ENCODE data around the gene NUP98. TPM values are rescaled to one million over a fixed set of nuclear protein-coding genes. Genes with fewer than 3 reads are reported as not detected.
A peak's percentile ranks its signal among the peaks of the same experiment; 100 is the strongest.

Gene NUP98
- total and polyA plus RNA-seq, 5 donors = 22.9 to 55.9 (median 42.7) TPM

DNA sequence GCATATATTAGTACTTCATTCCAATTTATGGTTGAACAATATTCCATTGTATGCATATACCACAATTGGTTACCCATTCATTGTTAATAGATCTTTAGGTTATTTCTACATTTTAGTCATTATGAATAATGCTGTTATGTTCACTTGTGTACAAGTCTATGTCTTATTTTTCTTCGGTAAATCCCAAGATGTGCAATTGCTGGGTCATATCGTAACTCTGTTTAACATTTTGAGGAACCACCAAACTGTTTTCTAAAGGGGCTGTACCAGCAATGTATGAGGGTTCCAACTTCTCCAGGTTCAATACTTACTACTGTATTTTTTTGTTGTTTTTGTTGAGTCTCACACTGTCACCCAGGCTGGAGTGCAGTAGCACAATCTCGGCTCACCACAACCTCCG, 33.1 kb downstream of the NUP98 start:
- Histone ChIP-seq H3K4me3 (ENCODE audit: low read length) (no peak overlapping the region), H3K4me1 (ENCODE audit: control insufficient read depth, insufficient read depth, low read length) (no peaks in the 10 kb centered on the region), H3K9me3 (ENCODE audit: control insufficient read depth, low read length) (no peaks in the 10 kb centered on the region), H3K27ac (ENCODE audit: low read length) (no peak overlapping the region), H3K27me3 (ENCODE audit: control insufficient read depth, insufficient read depth) (no peaks in the 10 kb centered on the region)
- ATAC-seq (no peak), DNase-seq (no peak)
- intact Hi-C loops (cut with DNase I) = loop anchor here in 1 of 4 donors (10.0 kb wide), 1 partner anchor 49 kb away; no protein-coding TSS in a partner anchor
- 97% methylated on average over 4 of the region's 4 CpGs for WGBS

DNA sequence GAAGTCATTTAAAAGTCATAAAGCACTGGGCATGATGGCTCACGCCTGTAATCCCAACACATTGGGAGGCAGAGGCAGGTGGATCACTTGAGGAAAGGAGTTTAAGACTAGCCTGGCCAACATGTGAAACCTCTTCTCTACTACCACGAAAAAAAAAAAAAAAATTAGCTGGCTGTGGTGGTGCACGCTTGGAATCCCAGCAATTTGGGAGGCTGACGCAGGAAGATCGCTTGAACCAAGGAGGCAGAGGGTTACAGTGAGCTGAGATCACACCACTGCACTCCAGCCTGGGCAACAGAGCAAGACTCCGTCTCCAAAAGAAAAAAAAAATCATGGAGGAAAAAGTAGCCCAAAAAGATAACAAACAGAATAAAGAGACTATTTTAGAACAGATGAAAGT, 42.2 kb downstream of the NUP98 start:
- intact Hi-C loops (cut with DNase I) = no loop called here
- ATAC-seq (no peak), DNase-seq (no peak)
- H3K27ac ChIP-seq (ENCODE audit: low read length) = no peak overlapping the region
- WGBS = 95% methylated on average over 6 of the region's 6 CpGs
- no peaks in the 10 kb centered on the region for H3K27me3 ChIP-seq (ENCODE audit: control insufficient read depth, insufficient read depth)
- no peak overlapping the region for H3K4me3 ChIP-seq (ENCODE audit: low read length)
- H3K4me1 ChIP-seq (ENCODE audit: control insufficient read depth, insufficient read depth, low read length) = no peaks in the 10 kb centered on the region
- no peaks in the 10 kb centered on the region for H3K9me3 ChIP-seq (ENCODE audit: control insufficient read depth, low read length)

DNA sequence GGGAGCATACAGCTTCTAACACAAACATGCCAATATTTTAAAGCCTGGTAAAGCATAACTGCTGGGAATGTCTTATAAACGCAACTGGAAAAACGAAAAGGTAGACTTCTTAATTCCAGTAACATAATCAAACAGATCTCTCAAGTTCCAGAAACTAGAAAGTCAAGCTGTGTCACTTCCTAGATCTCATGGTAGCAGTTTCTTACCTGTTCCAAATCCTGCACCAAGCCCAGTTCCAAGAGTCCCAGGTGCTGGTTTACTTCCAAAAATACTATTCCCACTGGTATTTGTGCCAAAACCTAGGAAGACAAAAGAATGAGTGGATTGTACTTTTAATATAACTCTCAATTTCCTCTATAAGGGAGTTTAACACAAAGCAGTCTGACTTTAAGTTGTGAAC, 44.2 kb downstream of the NUP98 start:
- intact Hi-C loops (cut with DNase I) = no loop called here
- Histone ChIP-seq H3K4me1 (ENCODE audit: control insufficient read depth, insufficient read depth, low read length) (no peaks in the 10 kb centered on the region), H3K27me3 (ENCODE audit: control insufficient read depth, insufficient read depth) (no peaks in the 10 kb centered on the region), H3K4me3 (ENCODE audit: low read length) (no peak overlapping the region), H3K27ac (ENCODE audit: low read length) (no peak overlapping the region), H3K9me3 (ENCODE audit: control insufficient read depth, low read length) (no peaks in the 10 kb centered on the region)
- DNase-seq = no peak
- 95% methylated on average over 2 of the region's 2 CpGs for WGBS
- ATAC-seq = no peak

DNA sequence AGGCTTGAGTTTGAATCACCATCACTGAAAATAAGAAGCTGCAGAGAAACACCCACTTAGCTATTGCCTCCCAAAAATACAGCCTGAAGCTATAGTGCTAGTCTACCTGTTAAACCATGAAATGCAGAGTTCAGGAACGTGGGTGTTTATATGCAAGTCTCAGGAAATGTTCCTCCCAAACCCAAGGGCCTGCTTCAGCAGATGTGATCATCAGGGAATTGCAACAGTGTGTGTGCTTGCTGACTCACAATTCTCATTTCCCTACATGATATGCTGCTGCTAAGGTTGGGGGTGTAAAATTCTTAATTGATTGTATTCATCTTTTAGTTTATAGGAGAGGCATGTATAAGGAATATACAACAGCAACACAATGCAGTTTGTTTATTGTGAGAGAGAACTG, 49.6 kb downstream of the NUP98 start:
- WGBS = 65% methylated on average over 1 of the region's 1 CpG
- Histone ChIP-seq H3K9me3 (ENCODE audit: control insufficient read depth, low read length) (no peaks in the 10 kb centered on the region), H3K27me3 (ENCODE audit: control insufficient read depth, insufficient read depth) (no peaks in the 10 kb centered on the region), H3K4me3 (ENCODE audit: low read length) (no peak overlapping the region), H3K27ac (ENCODE audit: low read length) (no peak overlapping the region), H3K4me1 (ENCODE audit: control insufficient read depth, insufficient read depth, low read length) (no peaks in the 10 kb centered on the region)
- ATAC-seq (no peak), DNase-seq (no peak)
- intact Hi-C loops (cut with DNase I) = no loop called here

DNA sequence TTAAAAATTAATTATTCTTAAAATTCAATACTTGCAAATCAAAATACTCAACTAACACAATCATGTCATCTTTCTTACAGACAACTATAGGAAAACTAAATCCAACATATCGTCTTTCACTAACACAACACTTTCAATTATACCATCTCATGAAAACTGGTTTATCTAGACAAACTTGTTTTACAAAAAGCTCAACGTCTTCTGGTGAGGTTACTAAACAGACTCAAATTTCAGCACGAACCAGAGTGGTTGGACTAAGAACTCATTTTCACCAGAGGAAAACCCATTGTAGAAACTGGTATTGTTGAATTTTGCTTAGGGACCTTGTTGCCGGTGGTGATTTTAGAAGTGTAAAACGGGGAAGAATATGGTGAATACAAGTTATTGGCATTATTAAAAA, 52.2 kb downstream of the NUP98 start:
- Histone ChIP-seq H3K9me3 (ENCODE audit: control insufficient read depth, low read length) (no peaks in the 10 kb centered on the region), H3K27me3 (ENCODE audit: control insufficient read depth, insufficient read depth) (no peaks in the 10 kb centered on the region), H3K4me3 (ENCODE audit: low read length) (no peak overlapping the region), H3K4me1 (ENCODE audit: control insufficient read depth, insufficient read depth, low read length) (no peaks in the 10 kb centered on the region), H3K27ac (ENCODE audit: low read length) (no peak overlapping the region)
- no peak for ATAC-seq
- DNase-seq = no peak
- intact Hi-C loops (cut with DNase I) = no loop called here
- 91% methylated on average over 5 of the region's 5 CpGs for WGBS

DNA sequence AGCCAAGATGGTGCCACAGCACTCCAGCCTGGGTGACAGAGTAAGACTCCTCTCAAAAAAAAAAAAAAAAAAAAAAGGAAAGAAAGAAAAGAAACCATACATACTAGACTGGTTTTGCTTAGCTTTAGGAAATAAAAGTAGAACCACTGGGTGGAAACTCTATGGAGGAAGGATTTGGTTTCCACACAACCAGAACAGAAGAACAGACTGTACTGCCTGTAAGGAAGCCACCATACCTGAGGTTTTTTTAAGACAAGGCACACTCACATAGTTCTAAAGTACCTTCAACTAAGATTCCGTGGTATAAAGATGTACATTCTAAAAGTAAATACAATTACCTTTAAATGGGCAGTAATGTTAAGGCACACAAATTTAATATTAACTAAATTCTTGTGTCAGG, 58.6 kb downstream of the NUP98 start:
- intact Hi-C loops (cut with DNase I) = no loop called here
- no peak overlapping the region for H3K4me3 ChIP-seq (ENCODE audit: low read length)
- ATAC-seq = no peak

DNA sequence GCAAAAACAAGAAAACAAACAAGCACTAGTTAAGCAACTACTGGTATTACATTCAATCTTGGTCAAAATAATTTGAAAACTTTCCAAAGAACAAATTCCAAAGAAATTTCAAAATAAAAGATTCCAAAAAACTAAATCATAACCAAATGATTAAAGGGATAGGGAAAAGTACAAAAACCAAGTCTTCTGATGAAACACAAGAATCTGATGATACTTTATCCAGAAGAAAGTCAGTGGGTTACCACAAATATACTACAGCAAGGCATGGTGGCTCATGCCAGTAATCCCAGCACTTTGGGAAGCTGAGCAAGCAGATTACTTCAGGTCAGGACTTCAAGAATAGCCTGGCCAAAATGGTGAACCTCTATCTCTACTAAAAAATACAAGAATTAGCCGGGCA, 59.1 kb downstream of the NUP98 start:
- Histone ChIP-seq H3K4me3 (ENCODE audit: low read length) (no peak overlapping the region), H3K27ac (ENCODE audit: low read length) (peak overlapping the region; percentile 27), H3K27me3 (ENCODE audit: control insufficient read depth, insufficient read depth) (no peaks in the 10 kb centered on the region), H3K4me1 (ENCODE audit: control insufficient read depth, insufficient read depth, low read length) (no peaks in the 10 kb centered on the region), H3K9me3 (ENCODE audit: control insufficient read depth, low read length) (no peaks in the 10 kb centered on the region)
- ATAC-seq = no peak
- DNase-seq = no peak
- intact Hi-C loops (cut with DNase I) = no loop called here
- 95% methylated on average over 1 of the region's 1 CpG for WGBS

More for the DNA sequence above, 58.6 kb downstream of the NUP98 start:
- WGBS = 100% methylated on average over 1 of the region's 1 CpG
- H3K27me3 ChIP-seq (ENCODE audit: control insufficient read depth, insufficient read depth) = no peaks in the 10 kb centered on the region
- H3K27ac ChIP-seq (ENCODE audit: low read length) = no peak overlapping the region
- DNase-seq = no peak
- no peaks in the 10 kb centered on the region for H3K9me3 ChIP-seq (ENCODE audit: control insufficient read depth, low read length)
- H3K4me1 ChIP-seq (ENCODE audit: control insufficient read depth, insufficient read depth, low read length) = no peaks in the 10 kb centered on the region

DNA sequence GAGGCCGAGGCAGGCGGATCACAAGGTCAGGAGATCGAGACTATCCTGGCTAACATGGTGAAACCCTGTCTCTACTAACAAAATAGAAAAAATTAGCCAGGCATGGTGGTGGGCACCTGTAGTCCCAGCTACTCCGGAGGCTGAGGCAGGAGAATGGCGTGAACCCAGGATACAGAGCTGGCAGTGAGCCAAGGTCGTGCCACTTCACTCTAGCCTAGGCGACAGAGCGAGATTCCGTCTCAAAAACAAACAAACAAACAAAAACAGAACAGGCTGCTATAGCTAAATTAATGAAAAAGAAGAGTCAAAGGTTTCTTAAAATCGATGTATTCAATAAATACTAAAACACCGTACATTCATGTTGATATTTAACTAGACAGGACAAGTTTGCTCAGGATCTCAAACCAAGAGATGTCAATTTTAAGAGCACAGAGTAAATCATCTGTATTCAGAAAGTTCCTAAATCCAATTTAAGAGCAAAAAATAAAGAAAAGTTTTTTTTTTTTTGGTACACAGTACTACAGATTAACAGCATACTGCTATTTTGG, 59.9 kb downstream of the NUP98 start:
- 95% methylated on average over 11 of the region's 11 CpGs for WGBS
- intact Hi-C loops (cut with DNase I) = no loop called here
- no peaks in the 10 kb centered on the region for H3K27me3 ChIP-seq (ENCODE audit: control insufficient read depth, insufficient read depth)
- no peak for ATAC-seq
- no peak overlapping the region for H3K27ac ChIP-seq (ENCODE audit: low read length)
- H3K4me1 ChIP-seq (ENCODE audit: control insufficient read depth, insufficient read depth, low read length) = no peaks in the 10 kb centered on the region
- peak in 1 of 3 donors; percentile 51 for DNase-seq
- H3K9me3 ChIP-seq (ENCODE audit: control insufficient read depth, low read length) = no peaks in the 10 kb centered on the region
- H3K4me3 ChIP-seq (ENCODE audit: low read length) = no peak overlapping the region

DNA sequence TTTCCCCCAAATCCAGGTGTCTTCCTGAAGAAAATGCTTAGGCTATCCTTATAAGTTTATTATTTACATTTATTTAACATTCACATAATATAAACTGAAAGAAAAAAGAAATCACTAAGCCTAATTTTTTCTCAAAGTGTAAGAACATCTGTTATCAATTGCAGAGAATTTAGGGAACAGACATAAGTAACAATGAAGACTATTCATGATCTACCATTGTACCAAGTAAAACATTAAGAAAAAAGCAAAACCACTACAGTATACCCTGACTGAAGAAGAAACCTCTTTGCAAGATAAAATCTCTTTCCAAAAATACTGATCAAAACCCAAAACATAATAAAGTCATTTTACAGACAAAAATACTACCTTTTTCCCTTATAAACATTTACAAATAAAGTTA, 60.5 kb downstream of the NUP98 start:
- Histone ChIP-seq H3K4me3 (ENCODE audit: low read length) (no peak overlapping the region), H3K9me3 (ENCODE audit: control insufficient read depth, low read length) (no peaks in the 10 kb centered on the region), H3K27me3 (ENCODE audit: control insufficient read depth, insufficient read depth) (no peaks in the 10 kb centered on the region), H3K27ac (ENCODE audit: low read length) (no peak overlapping the region), H3K4me1 (ENCODE audit: control insufficient read depth, insufficient read depth, low read length) (no peaks in the 10 kb centered on the region)
- ATAC-seq (no peak), DNase-seq (no peak)
- intact Hi-C loops (cut with DNase I) = no loop called here

DNA sequence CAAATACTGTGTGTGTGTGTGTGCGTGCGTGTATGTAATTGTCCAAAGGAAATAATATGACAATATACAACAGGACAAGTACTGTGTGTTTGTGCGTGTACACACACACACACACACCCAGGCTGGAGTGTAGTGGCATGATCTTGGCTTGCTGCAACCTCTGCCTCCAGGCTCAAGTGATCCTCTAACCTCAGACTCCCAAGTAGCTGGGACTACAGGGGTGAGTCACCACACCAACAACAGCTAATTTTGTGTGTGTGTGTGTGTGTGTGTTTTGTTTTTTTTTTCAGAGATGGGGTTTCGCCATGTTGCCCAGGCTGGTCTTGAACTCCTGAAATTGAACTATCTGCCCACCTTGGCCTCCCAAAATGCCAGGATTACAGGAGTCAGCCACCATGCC, 61.5 kb downstream of the NUP98 start:
- ATAC-seq (no peak), DNase-seq (no peak)
- Histone ChIP-seq H3K27ac (ENCODE audit: low read length) (no peak overlapping the region), H3K4me3 (ENCODE audit: low read length) (no peak overlapping the region), H3K27me3 (ENCODE audit: control insufficient read depth, insufficient read depth) (no peaks in the 10 kb centered on the region), H3K4me1 (ENCODE audit: control insufficient read depth, insufficient read depth, low read length) (no peaks in the 10 kb centered on the region), H3K9me3 (ENCODE audit: control insufficient read depth, low read length) (no peaks in the 10 kb centered on the region)
- 96% methylated on average over 4 of the region's 4 CpGs for WGBS
- intact Hi-C loops (cut with DNase I) = no loop called here

DNA sequence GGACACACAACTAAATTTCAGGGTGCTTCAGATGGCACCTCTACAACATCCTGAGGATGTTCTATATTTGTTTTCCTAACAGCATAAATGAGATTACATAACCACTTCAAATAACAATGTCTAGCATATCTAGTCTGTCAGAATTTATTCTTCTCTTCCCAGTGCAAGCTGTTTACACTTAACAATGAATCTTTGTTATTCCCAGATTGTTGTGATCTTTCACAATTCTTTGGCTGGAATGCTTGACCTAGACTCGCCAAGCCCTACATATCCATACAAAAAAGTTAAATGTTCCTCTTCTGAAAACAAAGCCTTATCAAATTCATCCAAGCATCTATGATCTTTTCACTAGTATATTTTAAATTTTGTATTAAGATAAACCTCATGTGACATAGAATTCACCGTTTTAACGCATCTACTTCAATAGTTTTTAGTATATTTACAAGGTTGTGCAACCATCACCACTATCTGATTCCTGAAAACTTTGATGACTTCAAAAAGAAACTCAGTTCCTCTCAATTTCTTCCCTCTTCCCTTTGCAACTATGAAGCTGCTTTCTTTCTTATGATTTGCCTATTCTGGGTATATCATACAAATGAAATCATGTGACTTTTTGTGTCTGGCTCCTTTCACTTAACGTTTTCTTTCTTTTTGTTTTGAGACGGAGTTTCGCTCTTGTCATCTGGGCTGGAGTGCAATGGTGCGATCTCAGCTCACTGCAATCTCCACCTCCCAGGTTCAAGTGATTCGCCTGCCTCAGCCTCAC, 64.5 kb downstream of the NUP98 start:
- no peaks in the 10 kb centered on the region for H3K27me3 ChIP-seq (ENCODE audit: control insufficient read depth, insufficient read depth)
- ATAC-seq = no peak
- no peak overlapping the region for H3K4me3 ChIP-seq (ENCODE audit: low read length)
- no peak for DNase-seq
- no peak overlapping the region for H3K27ac ChIP-seq (ENCODE audit: low read length)
- H3K4me1 ChIP-seq (ENCODE audit: control insufficient read depth, insufficient read depth, low read length) = no peaks in the 10 kb centered on the region
- 87% methylated on average over 8 of the region's 8 CpGs for WGBS
- intact Hi-C loops (cut with DNase I) = no loop called here
- no peaks in the 10 kb centered on the region for H3K9me3 ChIP-seq (ENCODE audit: control insufficient read depth, low read length)

Measured in right cardiac atrium (tissue), 5 donors.